ENCODE results near the gene IRAK3.

The IRAK3 gene, protein sequence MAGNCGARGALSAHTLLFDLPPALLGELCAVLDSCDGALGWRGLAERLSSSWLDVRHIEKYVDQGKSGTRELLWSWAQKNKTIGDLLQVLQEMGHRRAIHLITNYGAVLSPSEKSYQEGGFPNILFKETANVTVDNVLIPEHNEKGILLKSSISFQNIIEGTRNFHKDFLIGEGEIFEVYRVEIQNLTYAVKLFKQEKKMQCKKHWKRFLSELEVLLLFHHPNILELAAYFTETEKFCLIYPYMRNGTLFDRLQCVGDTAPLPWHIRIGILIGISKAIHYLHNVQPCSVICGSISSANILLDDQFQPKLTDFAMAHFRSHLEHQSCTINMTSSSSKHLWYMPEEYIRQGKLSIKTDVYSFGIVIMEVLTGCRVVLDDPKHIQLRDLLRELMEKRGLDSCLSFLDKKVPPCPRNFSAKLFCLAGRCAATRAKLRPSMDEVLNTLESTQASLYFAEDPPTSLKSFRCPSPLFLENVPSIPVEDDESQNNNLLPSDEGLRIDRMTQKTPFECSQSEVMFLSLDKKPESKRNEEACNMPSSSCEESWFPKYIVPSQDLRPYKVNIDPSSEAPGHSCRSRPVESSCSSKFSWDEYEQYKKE

DNA sequence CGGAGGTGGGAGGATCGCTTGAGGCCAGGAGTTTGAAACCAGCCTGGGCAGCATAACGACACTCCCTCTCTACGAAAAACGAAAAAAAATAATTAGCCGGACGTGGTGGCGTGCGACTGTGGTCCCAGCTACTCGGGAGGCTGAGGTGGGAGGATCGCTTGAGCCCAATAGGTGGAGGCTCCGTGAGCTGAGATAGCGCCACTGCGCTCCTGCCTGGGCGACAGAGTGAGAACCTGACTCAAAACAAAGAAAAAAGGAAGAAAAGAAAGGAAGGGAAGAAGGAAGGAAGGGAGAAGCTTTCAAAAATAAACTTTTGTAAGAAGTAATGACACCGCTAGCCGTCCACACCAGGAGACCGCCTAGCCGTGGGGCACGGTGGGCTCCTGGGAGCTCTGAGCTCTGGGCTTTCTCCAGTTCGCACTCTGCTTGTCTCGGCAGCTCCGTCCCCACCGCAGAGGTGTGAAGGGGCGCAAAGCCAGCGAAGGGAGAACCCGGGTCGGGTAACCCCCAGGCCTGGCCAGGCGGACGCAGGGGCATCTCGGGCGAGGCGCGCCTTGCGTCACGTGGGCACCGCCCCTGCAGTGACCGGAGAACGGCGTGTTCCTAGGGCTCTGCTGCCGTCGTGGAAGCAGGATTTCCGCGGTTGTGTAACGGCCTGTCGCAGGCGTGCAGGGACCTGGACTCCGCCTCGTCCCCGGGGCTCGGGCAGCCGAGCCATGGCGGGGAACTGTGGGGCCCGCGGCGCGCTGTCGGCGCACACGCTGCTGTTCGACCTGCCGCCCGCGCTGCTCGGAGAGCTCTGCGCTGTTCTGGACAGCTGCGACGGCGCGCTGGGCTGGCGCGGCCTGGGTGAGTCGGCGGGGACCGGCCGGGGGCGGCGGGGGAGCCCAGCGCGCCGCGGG, at the start of gene IRAK3:
Gene IRAK3, plus strand, starts transcription at position 631 of the 902 bp plus-strand sequence. Its CDS starts 86 bp downstream, at position 717.
- in situ Hi-C loops (cut with HindIII; ENCODE audit: low pct_ligation_motif_present, low pct_unique_long_range_greater_than_20kb, low sequenced_read_pairs) = no loop called here
- DNase-seq = no peak

DNA sequence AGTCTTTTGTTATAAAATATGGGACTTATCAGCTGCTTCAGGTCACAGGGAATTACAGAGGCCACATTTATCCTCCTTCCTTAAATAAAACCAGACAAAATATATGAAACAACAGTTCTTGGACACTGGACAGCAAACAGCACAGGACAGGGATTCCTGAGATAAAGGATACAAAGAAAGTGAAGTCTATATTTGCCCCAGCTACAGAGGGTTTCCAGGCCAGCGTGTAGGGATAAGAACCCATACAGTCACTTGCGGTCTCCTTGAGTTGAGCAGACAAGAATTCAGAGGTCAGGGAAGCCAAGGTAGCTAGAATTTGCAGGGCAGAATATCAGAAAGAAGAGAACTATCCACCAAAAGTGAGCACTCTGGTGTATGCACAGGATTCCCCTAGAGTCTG, 49.7 kb upstream of the IRAK3 start:
- in situ Hi-C loops (cut with HindIII; ENCODE audit: low pct_ligation_motif_present, low pct_unique_long_range_greater_than_20kb, low sequenced_read_pairs) = no loop called here
- DNase-seq = no peak

DNA sequence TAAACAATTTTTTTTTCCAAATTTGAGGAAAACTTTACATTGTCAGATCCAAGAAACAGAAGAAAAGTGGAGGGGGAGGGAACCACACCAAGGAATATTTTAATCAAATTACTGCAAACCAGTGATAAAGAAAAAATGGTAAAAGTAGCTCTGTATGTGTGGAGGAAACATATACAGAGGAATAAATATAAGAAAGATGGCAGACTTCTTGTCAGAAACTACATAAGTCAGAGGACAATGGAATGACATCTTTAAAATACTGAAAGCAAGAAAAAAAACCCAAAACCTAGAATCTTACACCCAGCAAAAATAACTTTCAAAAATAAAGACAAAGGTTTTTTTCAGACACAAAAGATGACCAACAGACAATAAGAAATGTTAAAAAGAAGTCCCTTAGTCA, 48.3 kb upstream of the IRAK3 start:
- in situ Hi-C loops (cut with HindIII; ENCODE audit: low pct_ligation_motif_present, low pct_unique_long_range_greater_than_20kb, low sequenced_read_pairs) = no loop called here
- peak; percentile 46 for DNase-seq

DNA sequence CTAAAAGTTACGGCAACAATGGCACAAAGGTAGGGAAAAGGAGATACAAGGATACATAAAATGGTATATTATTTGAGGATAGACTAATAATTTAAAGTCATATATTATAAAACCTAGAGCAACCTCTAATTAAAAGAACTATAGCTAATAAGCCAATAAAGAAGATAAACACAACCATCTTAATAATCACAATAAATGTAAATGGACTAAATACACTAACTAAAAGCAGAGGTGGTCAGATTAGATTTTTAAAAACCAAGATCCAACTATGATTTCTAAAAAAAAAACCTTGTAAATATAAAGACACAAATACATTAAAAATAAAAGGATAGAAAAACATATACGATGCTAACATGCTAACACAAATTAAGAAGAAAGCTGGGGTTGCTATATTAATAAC, 47.7 kb upstream of the IRAK3 start:
- in situ Hi-C loops (cut with HindIII; ENCODE audit: low pct_ligation_motif_present, low pct_unique_long_range_greater_than_20kb, low sequenced_read_pairs) = no loop called here
- no peak for DNase-seq

DNA sequence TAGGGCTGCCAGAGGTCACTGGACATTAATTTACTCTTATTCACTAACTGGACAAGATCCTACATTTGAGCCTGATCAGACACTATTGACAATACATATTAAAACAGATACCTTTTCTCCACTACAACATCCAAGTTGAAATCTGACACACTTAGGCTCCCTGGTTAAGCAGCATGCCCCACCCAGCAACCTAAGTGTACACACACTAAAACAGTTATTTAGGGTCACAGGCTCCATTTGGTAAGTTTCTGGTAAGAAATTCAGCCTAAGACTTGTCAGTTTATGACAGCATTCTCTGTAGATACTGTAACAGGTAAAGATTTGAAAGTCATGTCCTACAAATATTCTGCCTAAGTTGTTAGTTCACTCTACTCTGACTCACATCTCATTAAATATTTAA, 46.2 kb upstream of the IRAK3 start:
- in situ Hi-C loops (cut with HindIII; ENCODE audit: low pct_ligation_motif_present, low pct_unique_long_range_greater_than_20kb, low sequenced_read_pairs) = no loop called here
- no peak for DNase-seq

GRCh38 chr12:66143868-66144267, 45.1 kb upstream of the IRAK3 start:
- in situ Hi-C loops (cut with HindIII; ENCODE audit: low pct_ligation_motif_present, low pct_unique_long_range_greater_than_20kb, low sequenced_read_pairs) = no loop called here

DNA sequence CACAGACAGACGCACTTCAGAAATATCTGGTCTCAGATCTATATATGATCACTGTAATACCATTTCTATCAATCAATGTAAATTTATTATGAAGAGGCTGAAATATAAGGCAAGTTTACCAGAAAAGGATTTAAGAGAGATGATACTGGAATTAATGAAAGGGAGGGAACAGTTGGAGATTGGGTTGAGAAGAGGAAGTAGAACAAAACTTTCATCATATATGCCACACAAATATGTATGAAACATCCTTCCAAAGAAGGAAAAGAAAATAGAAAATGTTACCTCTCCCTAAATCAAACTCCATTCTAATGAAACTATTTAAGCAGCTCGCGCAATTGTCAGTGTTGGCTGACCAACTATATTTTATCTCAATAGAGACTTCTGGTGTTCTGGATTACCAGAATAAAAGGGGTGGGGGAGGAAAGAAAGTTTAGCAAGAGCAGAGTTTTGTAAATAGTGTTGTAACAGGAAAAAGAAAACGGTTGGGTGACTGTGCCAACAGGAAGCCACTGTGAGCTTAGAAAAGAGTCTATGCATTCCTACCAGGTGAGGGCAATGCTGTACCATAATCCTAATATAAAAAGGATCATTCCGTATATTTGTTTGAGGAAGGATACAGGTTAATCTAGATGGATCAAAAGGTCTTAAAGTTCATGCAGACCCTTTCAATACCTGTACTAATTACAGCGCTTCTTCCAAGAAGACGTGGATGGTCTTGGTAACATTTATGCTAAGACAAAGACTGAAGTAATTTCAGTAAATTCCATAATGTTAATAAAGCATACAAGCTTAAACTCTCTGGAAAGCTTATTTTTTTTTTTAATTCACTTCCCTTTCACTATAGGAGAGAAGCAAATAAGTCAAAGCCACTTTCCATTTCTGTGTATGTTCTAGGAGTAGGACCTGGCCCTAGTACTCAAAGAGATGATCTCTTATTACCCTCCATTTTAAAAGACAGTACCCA, 43.9 kb upstream of the IRAK3 start:
- in situ Hi-C loops (cut with HindIII; ENCODE audit: low pct_ligation_motif_present, low pct_unique_long_range_greater_than_20kb, low sequenced_read_pairs) = no loop called here
- peak; percentile 82 for DNase-seq

More at GRCh38 chr12:66143868-66144267, 45.1 kb upstream of the IRAK3 start:
- DNase-seq = no peak

DNA sequence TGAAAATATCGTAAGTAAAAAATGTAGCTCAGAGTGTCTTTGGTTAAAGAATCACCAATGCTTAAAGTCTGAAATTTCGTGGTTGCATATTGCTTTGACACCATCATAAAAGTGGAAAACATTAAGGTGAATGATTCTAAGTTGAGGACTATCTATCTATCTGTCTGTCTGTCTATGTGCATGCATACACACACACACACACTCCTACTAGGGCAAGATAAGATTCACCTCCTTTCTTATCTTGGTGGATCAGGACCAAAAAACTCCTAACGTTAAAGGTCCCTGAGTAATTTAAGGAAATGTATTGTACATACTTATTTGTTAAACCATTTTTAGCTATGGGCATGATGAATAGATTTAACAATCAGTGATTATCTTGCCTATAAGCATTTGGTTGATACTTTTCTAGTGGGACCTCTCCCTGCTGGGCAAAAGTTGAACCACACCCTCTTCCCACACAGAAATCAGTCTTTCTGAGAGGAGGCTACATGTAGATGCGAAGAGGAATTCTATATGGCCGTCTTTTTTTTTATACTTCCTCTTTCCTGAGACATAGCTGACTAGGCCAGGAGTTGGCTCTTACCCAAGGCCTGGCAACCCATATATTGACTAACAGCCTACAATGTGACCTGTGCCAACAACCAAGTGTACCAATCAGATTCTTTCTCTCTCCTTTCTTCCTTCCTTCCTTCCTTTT, 39.2 kb upstream of the IRAK3 start:
- in situ Hi-C loops (cut with HindIII; ENCODE audit: low pct_ligation_motif_present, low pct_unique_long_range_greater_than_20kb, low sequenced_read_pairs) = no loop called here

GRCh38 chr12:66152732-66153131, 36.3 kb upstream of the IRAK3 start:
- in situ Hi-C loops (cut with HindIII; ENCODE audit: low pct_ligation_motif_present, low pct_unique_long_range_greater_than_20kb, low sequenced_read_pairs) = no loop called here
- DNase-seq = no peak

More for the DNA sequence above, 39.2 kb upstream of the IRAK3 start:
- DNase-seq = no peak

DNA sequence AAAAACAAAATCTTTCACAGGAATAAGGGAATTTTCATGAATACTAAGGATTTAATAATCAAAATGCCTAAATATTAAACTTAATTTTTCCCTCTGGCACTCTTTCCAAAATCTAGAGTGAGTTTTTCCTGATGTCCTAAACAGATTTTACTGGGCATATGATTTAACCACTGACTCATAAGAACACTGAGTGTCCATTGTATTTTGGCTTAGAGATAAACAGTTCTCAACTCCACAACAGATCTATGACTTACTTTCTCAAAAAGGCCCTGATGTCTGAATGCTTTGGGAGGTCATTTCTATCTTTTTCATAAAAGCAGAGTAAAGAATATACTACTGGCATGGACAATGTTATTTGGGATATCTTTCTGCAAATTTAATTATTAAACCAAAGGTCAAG, 34.2 kb upstream of the IRAK3 start:
- in situ Hi-C loops (cut with HindIII; ENCODE audit: low pct_ligation_motif_present, low pct_unique_long_range_greater_than_20kb, low sequenced_read_pairs) = no loop called here

GRCh38 chr12:66156654-66157053, 32.4 kb upstream of the IRAK3 start:
- DNase-seq = no peak
- in situ Hi-C loops (cut with HindIII; ENCODE audit: low pct_ligation_motif_present, low pct_unique_long_range_greater_than_20kb, low sequenced_read_pairs) = no loop called here

More for the DNA sequence above, 34.2 kb upstream of the IRAK3 start:
- DNase-seq = no peak

DNA sequence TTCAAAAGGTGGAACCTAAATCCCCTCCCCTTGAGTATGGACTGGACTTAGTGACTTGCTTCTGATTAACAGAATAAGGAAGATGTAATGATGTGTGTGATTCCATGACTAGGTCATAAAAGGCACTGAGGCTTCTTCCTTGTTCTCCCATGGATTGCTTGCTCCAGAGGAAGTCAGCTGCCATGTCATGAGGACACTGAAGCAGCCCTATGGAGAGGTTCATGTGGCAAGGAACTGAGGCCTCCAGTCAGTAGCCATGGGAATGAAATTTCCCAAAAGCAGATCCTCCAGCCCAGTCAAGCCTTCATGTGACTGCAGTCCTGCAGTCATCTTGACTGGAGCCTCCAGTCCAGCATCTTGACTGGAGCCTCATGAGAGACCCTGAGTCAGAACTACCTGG, 29.9 kb upstream of the IRAK3 start:
- no peak for DNase-seq
- in situ Hi-C loops (cut with HindIII; ENCODE audit: low pct_ligation_motif_present, low pct_unique_long_range_greater_than_20kb, low sequenced_read_pairs) = no loop called here

DNA sequence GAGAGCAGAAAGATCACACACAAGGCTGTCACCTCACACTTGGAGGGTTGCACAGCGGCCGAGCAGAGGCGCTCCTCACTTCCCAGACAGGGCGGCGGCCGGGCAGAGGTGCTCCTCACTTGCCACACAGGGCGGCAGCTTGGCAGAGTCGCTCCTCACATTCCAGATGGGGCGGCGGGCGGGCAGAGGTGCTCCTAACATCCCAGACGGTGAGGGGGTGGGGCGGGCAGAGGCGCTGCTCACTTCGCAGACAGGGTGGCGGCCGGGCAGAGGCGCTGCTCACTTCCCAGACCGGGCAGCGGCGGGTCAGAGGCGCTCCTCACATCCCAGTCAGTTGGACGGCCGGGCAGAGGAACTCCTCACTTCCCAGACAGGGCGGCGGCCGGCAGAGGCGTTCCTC, 28.3 kb upstream of the IRAK3 start:
- no peak for DNase-seq
- in situ Hi-C loops (cut with HindIII; ENCODE audit: low pct_ligation_motif_present, low pct_unique_long_range_greater_than_20kb, low sequenced_read_pairs) = no loop called here

- in situ Hi-C loops (cut with HindIII; ENCODE audit: low pct_ligation_motif_present, low pct_unique_long_range_greater_than_20kb, low sequenced_read_pairs) = no loop called here
- DNase-seq = no peak
These were observed 26.3 kb upstream of the IRAK3 start for GRCh38 chr12:66162701-66163100.

DNA sequence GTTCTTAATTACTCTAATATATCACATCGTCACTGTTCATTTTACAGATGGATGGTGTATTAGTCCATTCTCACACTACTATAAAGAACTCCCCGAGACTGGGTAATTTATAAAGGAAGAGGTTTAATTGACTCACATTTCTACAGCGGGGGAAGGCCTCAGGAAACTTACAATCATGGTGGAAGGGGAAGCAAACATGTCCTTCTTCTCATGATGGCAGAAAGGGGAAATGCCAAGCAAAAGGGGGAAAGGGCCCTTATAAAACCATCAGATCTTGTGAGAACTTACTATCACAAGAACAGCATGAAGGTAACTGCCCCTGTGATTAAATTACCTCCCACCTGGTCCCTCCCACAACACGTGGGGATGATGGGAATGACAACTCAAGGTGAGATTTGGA, 25.7 kb upstream of the IRAK3 start:
- in situ Hi-C loops (cut with HindIII; ENCODE audit: low pct_ligation_motif_present, low pct_unique_long_range_greater_than_20kb, low sequenced_read_pairs) = no loop called here
- no peak for DNase-seq

- in situ Hi-C loops (cut with HindIII; ENCODE audit: low pct_ligation_motif_present, low pct_unique_long_range_greater_than_20kb, low sequenced_read_pairs) = no loop called here
- DNase-seq = no peak
These were observed 24.6 kb upstream of the IRAK3 start for GRCh38 chr12:66164349-66164821.

GRCh38 chr12:66165141-66165540, 23.9 kb upstream of the IRAK3 start:
- no peak for DNase-seq
- in situ Hi-C loops (cut with HindIII; ENCODE audit: low pct_ligation_motif_present, low pct_unique_long_range_greater_than_20kb, low sequenced_read_pairs) = no loop called here

All from ACHN (cell line).